H9 (cell line): ENCODE data around the gene NUP214. TPM values are rescaled to one million over a fixed set of nuclear protein-coding genes. Genes with fewer than 3 reads are reported as not detected.

Source experiments
- DNase-seq: peaks from one replicate; pipeline ENCODE4 v3.0.0-alpha.2; 2017
- H2AFZ ChIP-seq: one replicate; pipeline ENCODE4 v1.6.1; 2013; ENCODE audit warnings: mild to moderate bottlenecking, low read length, control low read depth, moderate library complexity
- H2AK5ac ChIP-seq: 2 replicates; pipeline ENCODE4 v1.6.1; 2013; ENCODE audit warnings: low read length, control low read depth, mixed read lengths; ENCODE audit not compliant: insufficient read length
- H2BK120ac ChIP-seq: one replicate; pipeline ENCODE4 v1.6.1; 2013; ENCODE audit warnings: low read depth, mild to moderate bottlenecking, low read length, control low read depth, inconsistent platforms; ENCODE audit not compliant: poor library complexity, severe bottlenecking
- H2BK12ac ChIP-seq: 2 replicates; pipeline ENCODE4 v1.6.1; 2013; ENCODE audit warnings: low read length, control low read depth, mixed read lengths, low read depth; ENCODE audit not compliant: insufficient read length
- H2BK15ac ChIP-seq: 2 replicates; pipeline ENCODE4 v1.6.1; 2013; ENCODE audit warnings: low read depth, low read length, control low read depth
- H2BK20ac ChIP-seq: one replicate; pipeline ENCODE4 v1.6.1; 2013; ENCODE audit warnings: low read depth, mild to moderate bottlenecking, low read length, control low read depth, inconsistent platforms; ENCODE audit not compliant: poor library complexity, severe bottlenecking
- H2BK5ac ChIP-seq: 2 replicates; pipeline ENCODE4 v1.6.1; 2013; ENCODE audit warnings: low read length, control low read depth, mixed read lengths; ENCODE audit not compliant: insufficient read length
- H3K14ac ChIP-seq: 2 replicates; pipeline ENCODE4 v1.6.1; 2013; ENCODE audit warnings: low read length, control low read depth; ENCODE audit not compliant: insufficient read depth
- H3K18ac ChIP-seq: 2 replicates; pipeline ENCODE4 v1.6.1; 2013; ENCODE audit warnings: low read depth, mild to moderate bottlenecking, mixed read lengths, low read length, control low read depth; ENCODE audit not compliant: insufficient read length
- H3K23ac ChIP-seq: 2 replicates; pipeline ENCODE4 v1.6.1; 2013; ENCODE audit warnings: low read length, control low read depth, mixed read lengths, low read depth; ENCODE audit not compliant: insufficient read length
- H3K23me2 ChIP-seq: 2 replicates; pipeline ENCODE4 v1.6.1; 2013; ENCODE audit warnings: low read depth, mild to moderate bottlenecking, mixed read lengths, low read length, control low read depth; ENCODE audit not compliant: insufficient read length, poor library complexity, severe bottlenecking
- H3K27ac ChIP-seq: 2 replicates; pipeline ENCODE4 v1.5.1; 2013; ENCODE audit warnings: low read length, control low read depth, mixed read lengths, low read depth; ENCODE audit not compliant: insufficient read length
- H3K27me3 ChIP-seq: 2 replicates; pipeline ENCODE4 v1.6.1; 2013; ENCODE audit warnings: low read length, control low read depth, inconsistent platforms; ENCODE audit not compliant: insufficient read depth
- H3K4ac ChIP-seq: 2 replicates; pipeline ENCODE4 v1.6.1; 2013; ENCODE audit warnings: low read depth, mild to moderate bottlenecking, control low read depth, inconsistent platforms, low read length, moderate library complexity
- H3K4me1 ChIP-seq: 2 replicates; pipeline ENCODE4 v1.6.1; 2013; ENCODE audit warnings: low read length, control low read depth, inconsistent platforms; ENCODE audit not compliant: insufficient read depth
- H3K4me2 ChIP-seq: 2 replicates; pipeline ENCODE4 v1.6.1; 2013; ENCODE audit warnings: low read length, control low read depth, mixed read lengths; ENCODE audit not compliant: insufficient read length, insufficient read depth
- H3K56ac ChIP-seq: 2 replicates; pipeline ENCODE4 v1.6.1; 2013; ENCODE audit warnings: low read depth, mild to moderate bottlenecking, mixed read lengths, low read length, control low read depth; ENCODE audit not compliant: insufficient read length
- H3K79me1 ChIP-seq: 2 replicates; pipeline ENCODE4 v1.6.1; 2013; ENCODE audit warnings: low read depth, mild to moderate bottlenecking, moderate library complexity, low read length, control low read depth, inconsistent platforms; ENCODE audit not compliant: insufficient read depth, poor library complexity, severe bottlenecking
- H3K79me2 ChIP-seq: 2 replicates; pipeline ENCODE4 v1.6.1; 2013; ENCODE audit warnings: low read length, control low read depth, inconsistent platforms; ENCODE audit not compliant: insufficient read depth
- H3K9ac ChIP-seq: 2 replicates; pipeline ENCODE4 v1.6.1; 2013; ENCODE audit warnings: low read length, control low read depth, mixed read lengths; ENCODE audit not compliant: insufficient read length; ENCODE audit errors: extremely low read depth
- H3K9me3 ChIP-seq: one replicate; pipeline ENCODE4 v1.6.1; 2013; ENCODE audit warnings: low read depth, low read length, inconsistent platforms; ENCODE audit not compliant: control insufficient read depth
- H3T11ph ChIP-seq: one replicate; pipeline ENCODE4 v1.6.1; 2013; ENCODE audit warnings: mild to moderate bottlenecking, low read length, control low read depth, inconsistent platforms
- H4K20me1 ChIP-seq: one replicate; pipeline ENCODE4 v1.6.1; 2013; ENCODE audit not compliant: control insufficient read depth, insufficient read length, insufficient read depth
- H4K5ac ChIP-seq: 2 replicates; pipeline ENCODE4 v1.6.1; 2013; ENCODE audit warnings: low read depth, mild to moderate bottlenecking, mixed read lengths, low read length, control low read depth; ENCODE audit not compliant: insufficient read length
- H4K8ac ChIP-seq: replicated peaks from 2 replicates; pipeline ENCODE4 v1.6.1; 2013; ENCODE audit warnings: low read length, control low read depth, mixed read lengths, low read depth; ENCODE audit not compliant: insufficient read length
- H4K91ac ChIP-seq: 2 replicates; pipeline ENCODE4 v1.6.1; 2013; ENCODE audit warnings: low read depth, mild to moderate bottlenecking, moderate library complexity, mixed read lengths, low read length, control low read depth; ENCODE audit not compliant: insufficient read length
- H3K27ac Mint-ChIP-seq, 3 experiments: 2 replicates in 2 of 3; 3 replicates in 1 of 3; pipeline ENCODE4 v1.8.0; 2020 to 2021; ENCODE audit warnings: mixed read lengths in 3 of 3, mild to moderate bottlenecking in 1 of 3, moderate library complexity in 1 of 3
- H3K27me3 Mint-ChIP-seq: 2 replicates; pipeline ENCODE4 v1.8.0; 2021; ENCODE audit warnings: low read depth, mild to moderate bottlenecking, moderate library complexity, mixed read lengths
- H3K36me3 Mint-ChIP-seq, 3 experiments: 2 replicates in 2 of 3; 3 replicates in 1 of 3; pipeline ENCODE4 v1.8.0; 2020 to 2021; ENCODE audit warnings: low read depth in 3 of 3, mixed read lengths in 3 of 3; ENCODE audit not compliant: insufficient read depth in 1 of 3
- H3K4me1 Mint-ChIP-seq, 2 experiments: 2 replicates each; pipeline ENCODE4 v1.8.0; 2020; ENCODE audit warnings: mixed read lengths in 2 of 2
- H3K4me3 Mint-ChIP-seq, 2 experiments: 2 replicates in 1 of 2; 3 replicates in 1 of 2; pipeline ENCODE4 v1.8.0; 2020 to 2021; ENCODE audit warnings: mild to moderate bottlenecking in 2 of 2, mixed read lengths in 2 of 2, moderate library complexity in 1 of 2
- H3K9me3 Mint-ChIP-seq, 2 experiments: 2 replicates in 1 of 2; 3 replicates in 1 of 2; pipeline ENCODE4 v1.8.0; 2020; ENCODE audit warnings: mild to moderate bottlenecking in 2 of 2, mixed read lengths in 2 of 2, moderate library complexity in 1 of 2
- CTCF ChIP-seq: fragments of 200-600 bp; sonication (generic); conservative IDR thresholded peaks from 3 replicates; pipeline ENCODE4 v1.8.0; 2021; ENCODE audit warnings: antibody characterized with exemption, mild to moderate bottlenecking
- WGBS: extraction: QIAGEN DNeasy Blood & Tissue Kit; methylation state at CpG from one replicate; pipeline ENCODE4 v1.1.7; 2013; ENCODE audit warnings: missing lambda C conversion rate, low lambda C conversion rate, mixed read lengths; ENCODE audit not compliant: insufficient read length; ENCODE audit errors: extremely low coverage; 5-methylcytosine and 5-hydroxymethylcytosine counted together
- total RNA-seq: library from RNA; stranded (reverse); gene quantifications from 2 replicates; pipeline ENCODE4 v1.2.1, GENCODE V29; 2021

Gene NUP214
- total RNA-seq, 1 experiment from 2014 or later, result 53.8 TPM

DNA sequence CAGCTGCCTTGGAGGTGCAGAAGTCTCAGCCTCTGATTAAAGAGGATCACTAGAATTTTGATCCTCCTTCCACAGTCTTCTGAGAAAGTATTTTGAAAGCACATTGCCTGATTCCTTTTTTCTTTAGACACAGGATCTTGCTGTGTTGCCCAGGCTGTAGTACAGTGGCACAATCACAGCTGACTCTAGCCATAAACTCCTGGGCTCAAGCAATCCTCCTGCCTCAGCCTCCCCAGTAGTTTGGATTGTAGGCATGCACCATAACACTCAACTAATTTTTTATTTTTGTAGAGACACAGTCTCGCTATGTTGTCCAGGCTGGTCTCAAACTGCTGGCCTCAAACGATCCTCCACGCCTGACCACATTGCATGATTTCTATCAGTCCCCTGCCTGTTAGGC, 76.5 kb downstream of the NUP214 start:
- Mint-ChIP-seq H3K27me3 (no peaks in the 10 kb centered on the region), H3K4me3 (no peak overlapping the region), H3K4me1 (peaks cover 16% of the 10 kb centered on the region in 2 experiments), H3K36me3 (peaks cover 33 to 70% (median 56%) of the 10 kb centered on the region in 3 experiments), H3K27ac (no peak overlapping the region; a peak in 2 of 7 replicates), H3K9me3 (no peaks in the 10 kb centered on the region)
- H3K9ac ChIP-seq, result no peak overlapping the region
- H3K4ac ChIP-seq, result no peak overlapping the region
- no peak overlapping the region for H2BK20ac ChIP-seq
- H3K79me1 ChIP-seq, result no peaks in the 10 kb centered on the region
- H4K8ac ChIP-seq, result no peak overlapping the region
- H3K23me2 ChIP-seq, result no peaks in the 10 kb centered on the region
- WGBS, result no CpG with 5 or more reads among the region's 3 CpGs
- no peak overlapping the region for H2BK12ac ChIP-seq
- H2BK120ac ChIP-seq, result no peak overlapping the region
- DNase-seq, result no peak
- no peak overlapping the region for H2AFZ ChIP-seq
- H3K56ac ChIP-seq, result no peak overlapping the region
- H3T11ph ChIP-seq, result no peak overlapping the region
- no peak overlapping the region for H3K18ac ChIP-seq
- H4K20me1 ChIP-seq, result no peaks in the 10 kb centered on the region
- H2BK5ac ChIP-seq, result no peak overlapping the region
- no peak for TF ChIP-seq CTCF
- H3K79me2 ChIP-seq, result no peaks in the 10 kb centered on the region
- H3K9me3 ChIP-seq, result no peaks in the 10 kb centered on the region
- H3K4me1 ChIP-seq, result no peaks in the 10 kb centered on the region; the same call in 1 of the 2 replicates
- no peak overlapping the region for H3K14ac ChIP-seq
- H4K91ac ChIP-seq, result no peak overlapping the region
- H3K4me2 ChIP-seq, result no peak overlapping the region
- H2AK5ac ChIP-seq, result no peak overlapping the region
- no peak overlapping the region for H3K23ac ChIP-seq
- no peak overlapping the region for H2BK15ac ChIP-seq
- H3K27ac ChIP-seq, result no peak overlapping the region
- H4K5ac ChIP-seq, result no peak overlapping the region
- no peaks in the 10 kb centered on the region for H3K27me3 ChIP-seq
